ENCODE data around the gene TNRC6B.
A peak's percentile ranks its signal among the peaks of the same experiment; 100 is the strongest.

The TNRC6B gene

DNA sequence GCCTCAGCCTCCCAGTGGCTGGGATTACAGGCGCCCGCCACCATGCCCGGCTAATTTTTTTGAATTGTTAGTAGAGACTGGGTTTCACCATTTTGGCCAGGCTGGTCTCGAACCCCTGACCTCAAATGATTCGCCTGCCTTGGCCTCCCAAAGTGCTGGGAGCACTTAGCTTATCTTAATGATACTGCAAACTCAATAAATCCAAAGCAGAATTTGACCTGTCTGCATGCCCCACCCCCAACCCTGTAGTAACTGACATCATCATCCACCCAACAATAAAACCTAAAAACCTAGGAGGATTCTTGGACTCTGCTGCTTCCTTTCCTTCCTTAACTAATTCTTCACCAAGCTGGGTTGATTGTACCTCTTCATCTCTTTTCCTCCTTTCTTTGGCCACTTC lies 162.3 kb downstream of the TNRC6B start:
- no peak overlapping the region for H3K27ac ChIP-seq (ENCODE audit: low read depth, low read length, poor library complexity, severe bottlenecking)
- H4K20me1 ChIP-seq (ENCODE audit: insufficient read depth, low read length) = no peaks in the 10 kb centered on the region
- no peak overlapping the region for H2AFZ ChIP-seq (ENCODE audit: low read length)
- no peaks in the 10 kb centered on the region for H3K9me2 ChIP-seq (ENCODE audit: low read depth, low read length)
- H3F3A ChIP-seq (ENCODE audit: insufficient read depth, low read length) = peaks cover 13% of the 10 kb centered on the region; the same call in 1 of the 2 replicates
- no peak overlapping the region for H3K4me3 ChIP-seq (ENCODE audit: low read depth, low read length, poor library complexity, severe bottlenecking)
- no peaks in the 10 kb centered on the region for H3K9me3 ChIP-seq (ENCODE audit: low read length)
- no peak for TF ChIP-seq EZH2 (IDR thresholded peaks at IDR 0.05; ENCODE audit: borderline replicate concordance, low read length)
- TF ChIP-seq, protein P1, sequence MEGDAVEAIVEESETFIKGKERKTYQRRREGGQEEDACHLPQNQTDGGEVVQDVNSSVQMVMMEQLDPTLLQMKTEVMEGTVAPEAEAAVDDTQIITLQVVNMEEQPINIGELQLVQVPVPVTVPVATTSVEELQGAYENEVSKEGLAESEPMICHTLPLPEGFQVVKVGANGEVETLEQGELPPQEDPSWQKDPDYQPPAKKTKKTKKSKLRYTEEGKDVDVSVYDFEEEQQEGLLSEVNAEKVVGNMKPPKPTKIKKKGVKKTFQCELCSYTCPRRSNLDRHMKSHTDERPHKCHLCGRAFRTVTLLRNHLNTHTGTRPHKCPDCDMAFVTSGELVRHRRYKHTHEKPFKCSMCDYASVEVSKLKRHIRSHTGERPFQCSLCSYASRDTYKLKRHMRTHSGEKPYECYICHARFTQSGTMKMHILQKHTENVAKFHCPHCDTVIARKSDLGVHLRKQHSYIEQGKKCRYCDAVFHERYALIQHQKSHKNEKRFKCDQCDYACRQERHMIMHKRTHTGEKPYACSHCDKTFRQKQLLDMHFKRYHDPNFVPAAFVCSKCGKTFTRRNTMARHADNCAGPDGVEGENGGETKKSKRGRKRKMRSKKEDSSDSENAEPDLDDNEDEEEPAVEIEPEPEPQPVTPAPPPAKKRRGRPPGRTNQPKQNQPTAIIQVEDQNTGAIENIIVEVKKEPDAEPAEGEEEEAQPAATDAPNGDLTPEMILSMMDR (IDR thresholded peaks at IDR 0.05; ENCODE audit: low read length) = no peak
- H3K27me3 ChIP-seq (ENCODE audit: insufficient read depth, low read length) = no peaks in the 10 kb centered on the region
- no peak overlapping the region for H3K4me2 ChIP-seq (ENCODE audit: low read length)
- no peaks in the 10 kb centered on the region for H3K36me3 ChIP-seq (ENCODE audit: insufficient read depth, low read length)
- H3K4me1 ChIP-seq (ENCODE audit: insufficient read depth, low read length, severe bottlenecking) = peaks cover 10% of the 10 kb centered on the region
- H3K9ac ChIP-seq (ENCODE audit: low read length) = no peak overlapping the region
- H3K79me2 ChIP-seq (ENCODE audit: insufficient read depth, low read length) = no peaks in the 10 kb centered on the region

DNA sequence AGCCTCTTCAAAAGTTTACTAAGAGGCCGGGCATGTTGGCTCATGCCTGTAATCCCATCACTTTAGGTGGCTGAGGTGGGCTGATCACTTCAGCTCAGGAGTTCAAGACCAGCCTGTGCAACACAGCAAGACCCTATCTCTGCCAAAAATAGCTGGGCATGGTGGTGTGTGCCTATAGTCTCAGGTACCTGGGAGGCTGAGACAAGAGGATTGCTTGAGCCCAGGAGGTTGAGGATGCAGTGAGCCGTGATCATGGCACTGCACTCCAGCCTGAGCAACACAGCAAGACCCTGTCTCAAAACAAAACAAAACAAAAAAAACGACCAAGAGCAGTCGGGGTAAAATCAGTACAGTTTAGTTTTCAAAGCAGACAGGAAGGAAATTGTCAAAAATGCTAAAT lies 163.9 kb downstream of the TNRC6B start:
- Histone ChIP-seq H3K4me3 (ENCODE audit: low read depth, low read length, poor library complexity, severe bottlenecking) (no peak overlapping the region), H3K9ac (ENCODE audit: low read length) (no peak overlapping the region), H4K20me1 (ENCODE audit: insufficient read depth, low read length) (no peaks in the 10 kb centered on the region), H3F3A (ENCODE audit: insufficient read depth, low read length) (peaks cover 13% of the 10 kb centered on the region; the same call in 1 of the 2 replicates), H3K79me2 (ENCODE audit: insufficient read depth, low read length) (no peaks in the 10 kb centered on the region), H3K9me3 (ENCODE audit: low read length) (no peaks in the 10 kb centered on the region), H3K4me2 (ENCODE audit: low read length) (no peak overlapping the region), H3K4me1 (ENCODE audit: insufficient read depth, low read length, severe bottlenecking) (peaks cover 14% of the 10 kb centered on the region), H3K27ac (ENCODE audit: low read depth, low read length, poor library complexity, severe bottlenecking) (peak overlapping the region; percentile 65), H2AFZ (ENCODE audit: low read length) (no peak overlapping the region), H3K9me2 (ENCODE audit: low read depth, low read length) (no peaks in the 10 kb centered on the region), H3K27me3 (ENCODE audit: insufficient read depth, low read length) (no peaks in the 10 kb centered on the region), H3K36me3 (ENCODE audit: insufficient read depth, low read length) (no peaks in the 10 kb centered on the region)
- TF ChIP-seq, protein P1 (IDR thresholded peaks at IDR 0.05; ENCODE audit: low read length) = no peak
- no peak for TF ChIP-seq EZH2 (IDR thresholded peaks at IDR 0.05; ENCODE audit: borderline replicate concordance, low read length)

DNA sequence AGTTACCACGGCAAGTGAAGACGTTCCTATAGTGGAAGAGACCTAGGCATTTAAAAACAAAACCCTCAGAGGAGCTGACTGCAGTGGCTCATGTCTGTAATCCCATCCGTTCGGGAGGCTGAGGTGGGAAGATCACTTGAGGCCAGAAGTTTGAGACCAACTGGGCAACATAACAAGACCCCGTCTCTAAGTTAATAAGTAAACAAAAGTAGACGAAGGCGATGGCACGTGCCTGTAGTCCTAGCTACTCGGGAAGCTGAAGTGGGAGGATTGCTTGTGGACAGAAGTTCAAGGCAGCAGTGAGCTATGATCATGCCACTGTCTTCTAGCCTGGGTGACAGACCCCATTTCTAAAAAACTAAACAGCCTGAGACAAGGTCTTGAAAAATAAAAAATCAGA lies 164.8 kb downstream of the TNRC6B start:
- Histone ChIP-seq H3K9me3 (ENCODE audit: low read length) (no peaks in the 10 kb centered on the region), H3K4me2 (ENCODE audit: low read length) (no peak overlapping the region), H2AFZ (ENCODE audit: low read length) (no peak overlapping the region), H3K27ac (ENCODE audit: low read depth, low read length, poor library complexity, severe bottlenecking) (peak overlapping the region; percentile 65), H3K27me3 (ENCODE audit: insufficient read depth, low read length) (no peaks in the 10 kb centered on the region), H3K9ac (ENCODE audit: low read length) (no peak overlapping the region), H3K4me3 (ENCODE audit: low read depth, low read length, poor library complexity, severe bottlenecking) (no peak overlapping the region), H3K36me3 (ENCODE audit: insufficient read depth, low read length) (no peaks in the 10 kb centered on the region), H3K4me1 (ENCODE audit: insufficient read depth, low read length, severe bottlenecking) (peaks cover 16% of the 10 kb centered on the region), H3K9me2 (ENCODE audit: low read depth, low read length) (no peaks in the 10 kb centered on the region), H3F3A (ENCODE audit: insufficient read depth, low read length) (peaks cover 13% of the 10 kb centered on the region; the same call in 1 of the 2 replicates), H4K20me1 (ENCODE audit: insufficient read depth, low read length) (no peaks in the 10 kb centered on the region), H3K79me2 (ENCODE audit: insufficient read depth, low read length) (peaks cover 9% of the 10 kb centered on the region; the same call in 1 of the 2 replicates)
- TF ChIP-seq, protein P1 (IDR thresholded peaks at IDR 0.05; ENCODE audit: low read length) = no peak
- no peak for TF ChIP-seq EZH2 (IDR thresholded peaks at IDR 0.05; ENCODE audit: borderline replicate concordance, low read length)

Measured in OCI-LY1 (cell line).